HG02759 (cell line): ENCODE results near the gene EIF4E2.

Experiments used
- ATAC-seq: cut with Tn5 transposase; IDR thresholded peaks from one replicate; pipeline ENCODE4 v1.9.1; 2021; ENCODE audit warnings: mild to moderate bottlenecking, moderate library complexity; ENCODE audit not compliant: unreplicated experiment

Gene EIF4E2

DNA sequence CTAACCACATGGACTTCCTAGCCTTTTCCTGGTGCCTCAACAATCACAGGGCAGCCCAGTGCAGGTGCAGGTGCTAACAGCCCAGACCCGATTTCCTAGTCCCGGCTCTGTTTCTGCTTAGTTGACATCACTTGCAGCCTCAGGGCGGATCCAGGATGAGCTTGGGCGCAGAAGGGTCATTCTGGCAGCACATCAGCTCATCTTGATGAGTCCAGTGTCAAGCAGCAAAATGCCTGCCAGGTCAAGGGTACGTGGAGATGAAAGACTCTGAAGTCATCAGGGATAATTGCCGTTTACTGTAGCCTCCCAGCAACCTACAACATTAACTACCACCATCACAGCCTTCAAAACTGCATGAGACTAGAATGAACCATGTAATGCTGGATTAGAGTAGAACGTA is 43.5 kb downstream of the EIF4E2 start:
- no peak for ATAC-seq

DNA sequence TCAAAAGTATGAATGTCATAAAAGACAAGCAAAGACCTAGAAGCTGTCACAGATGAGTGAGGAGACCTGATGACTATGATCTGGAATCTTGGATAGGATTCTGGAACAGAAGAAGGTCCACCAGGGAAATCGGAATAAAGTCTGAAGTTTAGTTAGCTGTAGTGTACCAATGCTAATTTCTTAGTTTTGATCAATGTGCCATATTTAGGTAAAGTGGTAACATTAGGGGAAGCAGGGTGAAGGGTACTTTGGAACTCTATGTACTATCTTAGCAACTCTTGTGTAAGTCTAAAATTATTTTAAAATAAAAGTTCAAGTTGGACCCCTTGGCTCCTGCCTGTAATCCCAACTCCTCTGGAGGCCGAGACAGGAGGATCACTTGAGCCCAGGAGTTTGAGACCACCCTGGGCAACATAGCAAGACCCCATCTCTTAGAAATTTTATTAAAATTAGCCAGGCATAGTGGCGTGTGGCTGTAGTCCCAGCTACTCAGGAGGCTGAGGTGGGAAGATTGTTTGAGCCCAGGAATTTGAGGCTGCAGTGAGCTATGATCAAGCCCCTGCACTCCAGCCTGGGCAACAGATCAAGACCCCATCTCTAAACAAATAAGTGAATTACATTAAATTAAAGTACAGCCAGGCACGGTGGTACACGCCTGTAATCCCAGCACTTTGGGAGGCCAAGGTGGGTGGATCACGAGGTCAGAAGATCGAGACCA is 47.0 kb downstream of the EIF4E2 start:
- no peak for ATAC-seq

DNA sequence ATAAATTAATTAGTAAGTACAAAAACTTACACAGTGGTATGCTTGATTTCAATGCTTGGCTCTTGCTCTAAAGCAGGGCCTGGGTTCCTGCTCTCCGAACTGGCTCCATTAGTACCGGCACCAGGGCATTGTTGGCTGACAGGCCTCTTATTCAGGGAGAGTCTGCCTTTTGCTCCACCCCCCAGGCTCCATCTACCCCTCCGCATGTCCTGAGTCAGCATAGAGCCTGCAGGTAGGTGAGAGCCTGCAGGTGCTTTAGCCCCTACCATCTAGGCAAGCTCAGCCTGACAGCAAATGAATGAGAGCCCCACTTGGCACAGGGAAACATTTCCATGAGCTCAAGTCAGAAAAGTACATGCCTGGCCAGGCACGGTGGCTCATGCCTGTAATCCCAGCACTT is 47.8 kb downstream of the EIF4E2 start:
- ATAC-seq = no peak

DNA sequence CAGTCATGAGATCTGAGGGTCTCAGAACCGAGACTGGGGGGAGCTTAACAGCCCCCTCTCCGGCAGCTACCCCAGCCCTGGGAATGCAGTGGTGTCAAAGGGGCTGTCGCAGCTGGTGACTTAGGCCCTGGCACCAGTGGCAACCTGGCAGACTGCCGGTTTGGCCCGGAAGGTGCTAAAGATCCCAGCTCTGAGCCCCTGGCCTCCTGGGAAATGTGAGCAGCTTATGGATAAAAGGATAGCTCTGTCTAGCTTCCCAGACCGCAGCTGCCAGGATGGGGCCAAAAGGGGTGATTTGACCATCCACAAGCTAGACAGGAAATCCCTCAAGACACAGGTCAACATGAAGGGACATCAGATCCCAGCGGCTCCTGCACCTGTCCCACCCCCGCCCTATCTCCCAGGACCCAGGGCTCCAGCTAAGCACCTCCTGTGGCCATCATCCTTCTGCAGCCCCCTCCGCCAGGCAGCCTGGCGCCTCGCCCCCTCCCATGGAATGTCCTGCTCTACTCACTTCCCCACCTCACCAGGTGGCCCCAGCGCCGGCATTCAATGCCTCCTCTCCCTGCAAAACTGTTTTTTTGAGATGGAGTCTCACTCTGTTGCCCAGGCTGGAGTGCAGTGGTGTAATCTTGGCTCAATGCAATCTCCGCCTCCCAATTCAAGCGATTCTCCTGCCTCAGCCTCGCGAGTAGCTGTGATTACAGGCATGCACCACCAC is 49.7 kb downstream of the EIF4E2 start:
- no peak for ATAC-seq

DNA sequence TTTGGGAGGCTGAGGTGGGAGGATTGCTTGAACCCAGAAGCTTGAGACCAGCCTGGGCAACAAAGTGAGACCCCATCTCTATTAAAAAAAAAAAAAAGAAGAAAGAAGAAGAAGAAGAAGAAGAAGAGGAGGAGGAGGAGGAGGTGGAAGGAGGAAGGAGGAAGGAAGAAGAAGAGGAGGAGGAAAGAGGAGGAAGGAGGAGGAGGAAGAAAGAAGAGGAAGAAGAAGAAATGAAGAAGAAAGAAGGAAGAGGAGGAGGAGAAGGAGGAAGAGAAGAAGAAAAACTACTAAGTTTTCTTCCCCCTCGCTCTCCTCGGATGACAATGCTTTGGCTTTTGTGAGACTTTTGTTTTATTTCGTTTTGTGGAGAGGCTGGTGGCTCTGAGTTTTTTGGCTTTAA is 52.8 kb downstream of the EIF4E2 start:
- no peak for ATAC-seq

DNA sequence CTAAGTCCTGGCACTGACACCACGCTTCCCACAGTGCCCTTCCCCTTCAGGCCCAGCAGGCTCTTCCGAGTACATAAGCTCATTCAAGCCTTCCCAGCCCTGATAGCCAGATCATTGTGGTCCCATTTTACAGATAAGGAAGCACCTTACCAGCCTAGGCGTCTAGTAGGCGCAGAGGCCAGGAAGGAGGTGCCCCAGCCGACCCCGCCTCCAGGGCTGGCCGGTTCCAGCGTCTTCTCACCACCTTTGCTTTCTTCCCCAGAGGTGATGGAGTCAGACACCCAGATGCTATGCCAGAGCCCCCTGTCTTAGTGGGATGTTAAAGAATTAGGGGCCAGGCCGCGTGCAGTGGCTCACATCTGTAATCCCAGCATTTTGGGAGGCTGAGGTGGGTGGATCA is 54.0 kb downstream of the EIF4E2 start:
- no peak for ATAC-seq

DNA sequence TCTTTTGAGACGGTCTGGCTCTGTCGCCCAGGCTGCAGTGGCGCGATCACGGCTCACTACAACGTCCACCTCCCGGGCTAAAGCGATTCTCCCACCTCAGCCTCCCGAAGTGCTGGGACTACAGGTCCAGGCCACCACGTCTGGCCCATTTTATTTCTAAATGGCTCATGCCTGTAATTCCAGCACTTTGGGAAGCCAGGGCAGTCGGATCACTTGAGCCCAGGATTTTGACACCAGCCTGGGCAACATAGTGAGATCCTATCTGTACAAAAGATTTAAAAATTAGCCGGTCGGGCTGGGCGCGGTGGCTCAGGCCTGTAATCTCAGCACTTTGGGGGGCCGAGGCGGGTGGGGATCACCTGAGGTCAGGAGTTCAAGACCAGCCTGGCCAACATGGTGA is 56.5 kb downstream of the EIF4E2 start:
- ATAC-seq = no peak

DNA sequence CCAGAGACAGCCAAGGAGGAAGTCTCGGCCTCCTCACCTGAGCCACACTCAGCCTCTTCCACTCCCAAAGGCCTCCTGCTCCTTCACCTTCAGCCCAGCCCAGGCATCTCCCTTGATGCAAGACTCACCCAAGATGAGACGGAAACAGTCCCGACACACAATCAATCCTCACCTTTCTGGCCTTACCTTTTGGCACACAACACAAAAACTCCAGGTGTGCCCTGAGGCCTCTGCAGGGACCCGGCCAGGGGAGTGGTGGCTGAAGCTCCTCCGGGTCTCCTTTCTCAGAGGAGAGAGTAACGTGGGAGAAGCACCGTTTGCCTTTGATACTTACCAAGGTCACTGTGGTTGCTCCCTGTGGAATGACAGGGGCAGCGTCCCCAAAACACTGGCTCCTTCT is 59.1 kb downstream of the EIF4E2 start:
- no peak for ATAC-seq

DNA sequence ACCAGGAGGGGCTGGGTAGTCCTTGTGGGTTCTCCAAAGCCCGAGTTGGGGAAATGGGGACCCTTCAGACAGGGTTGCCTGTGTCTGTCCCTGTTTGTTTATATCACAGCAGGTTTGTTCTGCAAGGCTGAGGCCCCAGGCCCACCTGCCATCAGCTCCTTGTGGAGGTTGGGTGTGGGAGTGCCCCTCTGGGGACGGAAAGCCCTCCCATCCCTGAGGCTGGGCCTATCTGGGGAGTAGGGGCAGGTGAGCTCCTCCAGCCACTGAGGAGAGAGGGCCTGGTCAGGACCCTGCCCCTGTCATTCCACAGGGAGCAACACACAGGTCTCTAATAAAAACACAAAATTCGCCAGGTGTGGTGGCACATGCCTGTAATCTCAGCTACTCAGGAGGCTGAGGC is 59.6 kb downstream of the EIF4E2 start:
- no peak for ATAC-seq

DNA sequence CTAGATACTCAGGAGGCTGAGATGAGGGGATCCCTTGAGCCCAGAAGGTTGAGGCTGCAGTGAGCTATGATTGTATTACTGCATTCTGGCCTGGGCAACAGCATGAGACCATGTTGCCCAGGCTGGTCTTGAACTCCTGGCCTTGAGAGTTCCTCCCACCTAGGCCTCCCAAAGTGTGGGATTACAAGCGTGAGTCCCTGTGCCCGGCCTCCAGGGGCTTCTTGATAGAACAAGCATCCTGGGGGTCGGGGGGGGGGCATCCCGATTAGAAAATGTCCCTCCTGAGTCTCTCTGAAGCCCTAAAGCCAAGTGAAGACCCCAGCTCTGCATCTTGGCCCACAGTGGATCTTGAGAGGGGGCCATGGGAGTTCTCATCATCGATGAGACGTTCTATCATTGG is 60.6 kb downstream of the EIF4E2 start:
- ATAC-seq = no peak

DNA sequence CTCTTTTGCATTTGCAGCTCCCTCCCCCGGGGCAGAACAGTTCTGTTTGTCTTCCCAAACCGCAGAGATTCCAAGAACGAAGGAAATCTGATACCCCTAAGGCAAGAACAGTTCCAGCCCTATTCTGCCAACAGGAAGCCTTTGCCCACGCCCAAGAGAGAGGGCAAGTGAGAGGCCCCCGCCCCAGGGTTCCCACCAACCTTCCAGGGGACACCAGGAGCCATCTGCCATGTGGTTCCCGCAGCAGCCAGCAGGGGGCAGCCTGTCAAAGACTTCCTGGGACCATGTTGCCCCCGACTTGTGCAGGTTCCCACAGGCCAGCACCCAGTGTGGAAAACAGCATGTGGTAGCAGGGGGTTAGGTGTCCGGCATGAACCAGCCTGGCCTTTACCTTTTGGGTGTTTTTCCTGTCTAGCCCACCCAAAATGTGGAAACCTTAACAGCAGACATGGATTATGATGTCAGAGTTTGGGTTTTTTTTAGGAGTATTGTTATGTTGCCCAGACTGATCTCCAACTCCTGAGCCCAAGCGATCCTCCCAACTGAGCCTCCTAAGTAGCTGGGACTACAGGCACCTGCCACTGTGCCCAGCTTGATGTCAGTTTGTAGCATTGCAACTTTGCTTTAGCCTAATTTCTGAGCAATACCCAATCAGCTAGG is 61.2 kb downstream of the EIF4E2 start:
- no peak for ATAC-seq

DNA sequence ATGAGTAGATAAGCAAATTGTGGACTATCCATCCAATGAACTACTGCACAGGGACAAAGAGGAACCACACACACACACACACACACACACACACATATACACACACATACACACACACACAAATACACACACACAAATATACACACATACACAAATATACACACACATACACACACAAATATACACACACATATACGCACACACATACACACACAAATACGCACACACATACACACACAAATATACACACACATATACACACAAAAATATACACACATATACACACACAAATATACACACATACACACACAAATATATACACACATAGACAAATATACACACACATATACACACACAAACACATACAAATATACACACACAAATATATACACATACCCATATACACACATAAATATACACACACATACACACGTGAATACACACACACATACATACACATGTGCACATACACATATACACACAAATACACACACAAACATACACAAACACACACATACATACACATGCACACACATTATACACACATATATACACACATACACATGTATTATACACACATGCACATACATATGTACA is 63.1 kb downstream of the EIF4E2 start:
- ATAC-seq = no peak

DNA sequence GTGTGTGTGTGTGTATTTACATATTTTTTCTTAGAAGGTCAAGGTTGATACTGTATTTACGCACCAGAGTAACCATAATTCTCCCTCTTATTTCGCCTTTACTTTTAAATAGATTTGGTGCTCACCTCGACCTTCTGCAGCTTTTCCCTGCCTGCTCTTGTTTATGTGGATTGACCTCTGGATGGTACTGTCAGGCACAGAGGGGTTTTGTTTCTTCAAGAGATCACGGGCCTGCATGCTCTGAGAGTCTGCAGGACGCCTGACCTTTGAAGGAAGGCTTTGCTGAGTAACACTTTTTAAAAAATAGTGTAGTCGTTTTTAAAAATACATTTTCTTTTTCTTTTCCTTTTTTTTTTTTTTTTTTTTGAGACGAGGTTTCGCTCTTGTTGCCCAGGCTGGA is 64.8 kb downstream of the EIF4E2 start:
- no peak for ATAC-seq
